H1 (cell line): Measurements from ENCODE around the gene SLC4A1AP. TPM values are rescaled to one million over a fixed set of nuclear protein-coding genes. Genes with fewer than 3 reads are reported as not detected.

Experiments used
- CBX8 ChIP-seq: fragments of 300-800, 300-1000 bp; sonication (generic); IDR thresholded peaks from 2 replicates; pipeline ENCODE4 v1.7.1; 2016; ENCODE audit warnings: low read depth, low read length, borderline replicate concordance
- CHD7 ChIP-seq: fragments of 300-600 bp; sonication (generic); IDR thresholded peaks from 2 replicates; pipeline ENCODE4 v1.7.1; 2012; ENCODE audit warnings: low read length, moderate library complexity, mild to moderate bottlenecking, inconsistent platforms; ENCODE audit not compliant: insufficient replicate concordance
- HDAC2 ChIP-seq, 2 experiments: fragments of 300-600 bp in 1 of 2; sonication (generic) in 1 of 2; IDR thresholded peaks; 2 replicates each; pipeline ENCODE4 v1.6.1; 2011 to 2012; ENCODE audit warnings: low read depth in 2 of 2, low read length in 2 of 2, mild to moderate bottlenecking in 2 of 2, moderate library complexity in 2 of 2, borderline replicate concordance in 1 of 2, inconsistent platforms in 1 of 2
- TAF7 ChIP-seq: optimal IDR thresholded peaks from 2 replicates; pipeline ENCODE3; 2011; ENCODE audit warnings: low read depth, mild to moderate bottlenecking, inconsistent platforms, low read length, moderate library complexity, borderline replicate concordance
- YY1 ChIP-seq: IDR thresholded peaks from 2 replicates; pipeline ENCODE4 v1.6.1; 2011; ENCODE audit warnings: low read depth, mild to moderate bottlenecking, low read length
- polyA plus RNA-seq, 7 experiments: library from polyadenylated mRNA; depleted of rRNA in 3 of 7; stranded (reverse) in 5 of 7; unstranded in 2 of 7; fragments of >200 nt in 5 of 7; fragments of 200-250 nt in 2 of 7; gene quantifications; 1 replicate in 5 of 7; 2 replicates in 1 of 7; 4 replicates in 1 of 7; pipeline versions ENCODE4 v1.2.1 to v1.2.3, GENCODE V29; 2011 to 2013; ENCODE audit warnings: missing spikeins in 2 of 7, mixed read lengths in 2 of 7
- total RNA-seq: library from RNA; stranded (reverse); fragmentation: NEBNext Ultra II Directional; extraction: Animal tissue kit (Norgen Biotek cat#: 25700); gene quantifications from 2 replicates; pipeline ENCODE4 v1.2.1, GENCODE V29; 2021

SLC4A1AP gene
- total and polyA plus RNA-seq, 2 of the 8 experiments (the other 6 are each of a cell fraction or from before 2014, with no cell fraction given), result 8.1 to 18.4 TPM

- no peak for TF ChIP-seq CHD7
- TF ChIP-seq HDAC2 (IDR thresholded peaks at IDR 0.05; ENCODE audit: borderline replicate concordance in 1 of 2, low read depth in 2 of 2, low read length in 2 of 2), result no peak
- TF ChIP-seq YY1, result no peak
- TF ChIP-seq CBX8, result no peak
- no peak for TF ChIP-seq TAF7
Measured at GRCh38 chr2:27638037-27638637, 25.6 kb upstream of the SLC4A1AP start (continued).
